GM12878 (cell line): Measurements from ENCODE around the gene EFCAB13. TPM values are rescaled to one million over a fixed set of nuclear protein-coding genes. Genes with fewer than 3 reads are reported as not detected.

Experiments
- ATAC-seq: fragments of 200-7000 bp; cut with Tn5 transposase; 3 replicates; pipeline ENCODE4 v1.9.1; 2020; ENCODE audit warnings: mild to moderate bottlenecking, moderate library complexity
- BruUV-seq: library from RNA; stranded (reverse); fragments of 400-500 nt; replicated peaks from 2 replicates; lab custom pipeline; 2021; lab: Mats Ljungman, UMichigan
- CTCF ChIA-PET: fragments of 300-600 bp; sonication (Branson Sonifier 250); formaldehyde crosslinking; extraction: SDS; loops from one replicate; lab custom pipeline; 2021; ENCODE audit warnings: inconsistent platforms; lab: Yijun Ruan, JAX
- POLR2A ChIA-PET: fragments of 350-600 bp; formaldehyde crosslinking; extraction: SDS; loops from one replicate; lab custom pipeline; 2021; ENCODE audit warnings: inconsistent platforms; lab: Charles Lee
- RAD21 ChIA-PET: fragments of 300-600 bp; sonication (Branson Sonifier 250); formaldehyde crosslinking; loops from one replicate; lab custom pipeline; 2023; ENCODE audit warnings: antibody characterized with exemption; ENCODE audit not compliant: unreplicated experiment; lab: Charles Lee
- SMC1A ChIA-PET: fragments of 300-600 bp; sonication (Branson Sonifier 250); formaldehyde crosslinking; loops from one replicate; lab custom pipeline; 2023; ENCODE audit not compliant: unreplicated experiment, uncharacterized antibody; lab: Charles Lee
- DNase-seq: peaks from one replicate; pipeline ENCODE4 v3.0.0-alpha.2; 2011; ENCODE audit warnings: low read depth, low spot score
- FAIRE-seq: peaks from 3 replicates; lab custom pipeline; 2011; peaks lifted over from hg19 to GRCh38; lab: Jason Lieb, UNC
- H2AFZ ChIP-seq: 2 replicates; pipeline ENCODE4 v1.6.0; 2011; ENCODE audit warnings: low read depth, low read length, control low read depth; ENCODE audit not compliant: control insufficient read depth
- H3K27ac ChIP-seq: 2 replicates; pipeline ENCODE4 v1.5.1; 2011; ENCODE audit warnings: control low read depth; ENCODE audit not compliant: control insufficient read depth, insufficient read depth
- H3K27me3 ChIP-seq, 2 experiments: replicated peaks in 1 of 2; 2 replicates each; pipeline versions ENCODE4 v1.6.0 to v1.6.1; 2011; ENCODE audit warnings: low read length in 1 of 2; ENCODE audit not compliant: control insufficient read depth in 2 of 2, insufficient read depth in 2 of 2
- H3K36me3 ChIP-seq, 2 experiments: 2 replicates each; pipeline ENCODE4 v1.5.1; 2011; ENCODE audit warnings: low read length in 1 of 2; ENCODE audit not compliant: control insufficient read depth in 2 of 2, insufficient read depth in 2 of 2
- H3K4me1 ChIP-seq: 2 replicates; pipeline ENCODE4 v1.6.1; 2011; ENCODE audit warnings: mild to moderate bottlenecking, low read length, moderate library complexity, mixed read lengths; ENCODE audit not compliant: control insufficient read depth, insufficient read depth
- H3K4me2 ChIP-seq: 2 replicates; pipeline ENCODE4 v1.6.0; 2011; ENCODE audit warnings: control low read depth; ENCODE audit not compliant: control insufficient read depth, insufficient read depth
- H3K4me3 ChIP-seq: fragments of 200-600 bp; sonication (generic); 2 replicates; pipeline ENCODE4 v1.5.1; 2016
- H3K79me2 ChIP-seq: 2 replicates; pipeline ENCODE4 v1.6.0; 2011; ENCODE audit warnings: low read length; ENCODE audit not compliant: control insufficient read depth, insufficient read depth
- H3K9ac ChIP-seq: 2 replicates; pipeline ENCODE4 v1.8.0; 2011; ENCODE audit warnings: low read length, control low read depth, mixed read lengths; ENCODE audit not compliant: control insufficient read depth, insufficient read depth
- H3K9me3 ChIP-seq: replicated peaks from 3 replicates; pipeline ENCODE4 v1.5.1; 2011; ENCODE audit warnings: mild to moderate bottlenecking, low read length; ENCODE audit not compliant: control insufficient read depth, insufficient read depth
- H4K20me1 ChIP-seq: 2 replicates; pipeline ENCODE4 v1.6.0; 2011; ENCODE audit not compliant: control insufficient read depth, insufficient read depth
- HDAC2 ChIP-seq: fragments of 200-600 bp; sonication (generic); IDR thresholded peaks from 2 replicates; pipeline ENCODE4 v1.6.1; 2017
- MXI1 ChIP-seq: fragments of 150-350 bp; IDR thresholded peaks from 2 replicates; pipeline ENCODE4 v1.6.1; 2011; ENCODE audit warnings: low read depth, mild to moderate bottlenecking, inconsistent platforms, low read length, improper control_type of control experiment
- POLR2AphosphoS5 ChIP-seq: IDR thresholded peaks from 2 replicates; pipeline ENCODE4 v1.6.1; 2011; ENCODE audit warnings: mild to moderate bottlenecking, low read length, inconsistent platforms
- ZNF622 ChIP-seq: fragments of 450-650 bp; IDR thresholded peaks from 2 replicates; pipeline ENCODE4 v1.6.1; 2017; ENCODE audit warnings: mild to moderate bottlenecking, inconsistent platforms
- WGBS: methylation state at CpG from one replicate; pipeline ENCODE4 v1.1.6; 2016; ENCODE audit warnings: low lambda C conversion rate; ENCODE audit not compliant: insufficient replicate concordance, insufficient coverage; ENCODE audit errors: missing lambda C conversion rate; 5-methylcytosine and 5-hydroxymethylcytosine counted together
- in situ Hi-C: fragments of 300-500 bp; cut with MboI; formaldehyde crosslinking; loops from 9 replicates; pipeline ENCODE4 v1.14.3; 2018; ENCODE audit warnings: mixed read lengths
- intact Hi-C: fragments of 100-400 bp; cut with micrococcal nuclease; formaldehyde crosslinking; loops from one replicate; pipeline ENCODE4 v1.14.2; 2022; ENCODE audit not compliant: unreplicated experiment
- polyA plus RNA-seq, 11 experiments: library from polyadenylated mRNA; depleted of rRNA in 4 of 11; unstranded in 6 of 11; stranded (reverse) in 5 of 11; fragments of >200 nt; fragmentation: Nextera tagmentation in 4 of 11; fragmentation: Illumina TruSeq in 1 of 11; extraction: Ambion mirVana in 4 of 11; extraction: Trizol in 1 of 11; gene quantifications; 1 replicate in 1 of 11; 2 replicates in 10 of 11; pipeline versions ENCODE4 v1.2.1 to v1.2.3, GENCODE V29; 2011 to 2016; ENCODE audit warnings: inconsistent platforms in 2 of 11, missing spikeins in 2 of 11, low read depth in 1 of 11
- total RNA-seq, 4 experiments: library from RNA; depleted of rRNA in 3 of 4; stranded (reverse); fragments of >200 nt in 3 of 4; fragmentation: Illumina TruSeq in 1 of 4; extraction: Trizol in 1 of 4; gene quantifications; 2 replicates each; pipeline versions ENCODE4 v1.2.1 to v1.2.3, GENCODE V29; 2013 to 2021
- TF ChIP-seq, protein P1 (sequence below): IDR thresholded peaks from 2 replicates; pipeline ENCODE4 v1.6.1; 2011; ENCODE audit warnings: low read depth, low read length, improper control_type of control experiment, borderline replicate concordance
- TF ChIP-seq, protein P2 (sequence below): fragments of 450-650 bp; formaldehyde crosslinking; IDR thresholded peaks from 2 replicates; pipeline ENCODE4 v1.4.0; 2020; ENCODE audit warnings: mild to moderate bottlenecking, moderate library complexity
- TF ChIP-seq, protein P3 (sequence below), 3 experiments: IDR thresholded peaks in 2 of 3; conservative IDR thresholded peaks in 1 of 3; 2 replicates each; pipeline ENCODE4 v1.5.1; 2011; ENCODE audit warnings: low read depth in 3 of 3, low read length in 3 of 3, mild to moderate bottlenecking in 3 of 3, control low read depth in 2 of 3, moderate library complexity in 2 of 3, inconsistent platforms in 1 of 3, mixed read lengths in 1 of 3; ENCODE audit not compliant: control insufficient read depth in 2 of 3, insufficient read depth in 1 of 3; ENCODE audit errors: extremely low read depth in 1 of 3
- TF ChIP-seq, protein P4 (sequence below): fragments of 450-650 bp; conservative IDR thresholded peaks from 2 replicates; pipeline ENCODE4 v1.6.1; 2017; ENCODE audit warnings: mild to moderate bottlenecking, moderate library complexity

Gene EFCAB13
- total and polyA plus RNA-seq, 10 of the 15 experiments (the other 5 are each of a cell fraction or from before 2014, with no cell fraction given): 0.90 to 8.7 (median 5.0) TPM

DNA sequence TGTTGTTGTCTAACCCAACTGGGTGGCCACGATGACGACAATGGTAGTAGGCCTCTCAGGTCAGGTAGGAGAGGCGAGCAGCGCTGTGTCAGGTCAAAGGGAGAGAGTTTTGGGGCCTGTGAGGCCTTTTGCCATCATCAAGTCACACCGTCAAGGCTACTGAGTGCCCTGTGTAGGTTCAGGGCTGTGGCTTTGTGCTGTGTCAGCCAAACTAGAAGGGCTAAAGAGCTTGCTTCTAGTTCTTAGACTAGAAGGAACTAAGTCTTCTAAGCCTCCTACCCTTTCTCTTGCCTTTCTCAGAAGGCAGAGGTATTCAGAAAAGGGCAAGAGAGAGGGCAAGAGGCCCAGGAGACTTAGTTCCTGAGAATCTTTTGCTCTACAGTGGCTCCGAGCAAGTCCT lies 25.0 kb upstream of the EFCAB13 start (continued):
- TF ChIP-seq, protein P1, sequence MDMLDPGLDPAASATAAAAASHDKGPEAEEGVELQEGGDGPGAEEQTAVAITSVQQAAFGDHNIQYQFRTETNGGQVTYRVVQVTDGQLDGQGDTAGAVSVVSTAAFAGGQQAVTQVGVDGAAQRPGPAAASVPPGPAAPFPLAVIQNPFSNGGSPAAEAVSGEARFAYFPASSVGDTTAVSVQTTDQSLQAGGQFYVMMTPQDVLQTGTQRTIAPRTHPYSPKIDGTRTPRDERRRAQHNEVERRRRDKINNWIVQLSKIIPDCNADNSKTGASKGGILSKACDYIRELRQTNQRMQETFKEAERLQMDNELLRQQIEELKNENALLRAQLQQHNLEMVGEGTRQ: no peak

DNA sequence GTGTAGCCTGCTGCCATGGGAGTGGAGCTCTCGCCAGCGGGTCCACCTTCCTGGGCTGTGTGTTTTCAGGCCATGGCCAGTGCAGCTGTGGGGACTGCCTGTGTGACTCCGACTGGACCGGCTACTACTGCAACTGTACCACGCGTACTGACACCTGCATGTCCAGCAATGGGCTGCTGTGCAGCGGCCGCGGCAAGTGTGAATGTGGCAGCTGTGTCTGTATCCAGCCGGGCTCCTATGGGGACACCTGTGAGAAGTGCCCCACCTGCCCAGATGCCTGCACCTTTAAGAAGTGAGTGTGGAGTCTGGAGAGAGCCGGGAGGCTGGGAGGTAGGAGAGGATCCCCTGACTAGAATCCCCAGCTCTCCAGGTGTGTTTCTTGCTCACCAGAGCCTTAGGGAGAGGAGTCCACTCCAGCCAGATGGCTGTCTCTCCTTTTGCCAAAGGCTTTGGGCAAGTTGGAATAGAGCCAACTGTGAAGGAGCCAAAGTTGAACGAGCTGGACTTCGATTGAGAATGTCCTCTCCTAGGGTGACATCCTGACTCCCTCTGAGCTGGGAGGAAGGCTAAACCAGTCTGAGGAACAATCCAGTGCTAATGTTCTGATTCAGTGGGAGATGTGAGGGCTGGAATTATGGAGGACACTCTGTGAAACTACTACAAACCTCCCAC lies 24.4 kb upstream of the EFCAB13 start:
- no peaks in the 10 kb centered on the region for H3K9me3 ChIP-seq
- ChIA-PET RAD21 (interaction anchor here (0.9 kb wide), 1 partner anchor 68 kb away, joined by 3 read pairs; no protein-coding TSS in a partner anchor), CTCF (interaction anchor here (3.8 kb wide), 1 partner anchor 69 kb away, joined by 18 read pairs; no protein-coding TSS in a partner anchor), SMC1A (interaction anchor here (1.1 to 3.7 kb wide), 5 partner anchors 9 to 99 kb away, joined by 4 to 17 read pairs (median 11); no protein-coding TSS in a partner anchor), POLR2A (no interaction called here)
- TF ChIP-seq POLR2AphosphoS5: no peak
- no peak for TF ChIP-seq MXI1
- no peak for TF ChIP-seq HDAC2
- TF ChIP-seq ZNF622: no peak
- TF ChIP-seq, protein P2, sequence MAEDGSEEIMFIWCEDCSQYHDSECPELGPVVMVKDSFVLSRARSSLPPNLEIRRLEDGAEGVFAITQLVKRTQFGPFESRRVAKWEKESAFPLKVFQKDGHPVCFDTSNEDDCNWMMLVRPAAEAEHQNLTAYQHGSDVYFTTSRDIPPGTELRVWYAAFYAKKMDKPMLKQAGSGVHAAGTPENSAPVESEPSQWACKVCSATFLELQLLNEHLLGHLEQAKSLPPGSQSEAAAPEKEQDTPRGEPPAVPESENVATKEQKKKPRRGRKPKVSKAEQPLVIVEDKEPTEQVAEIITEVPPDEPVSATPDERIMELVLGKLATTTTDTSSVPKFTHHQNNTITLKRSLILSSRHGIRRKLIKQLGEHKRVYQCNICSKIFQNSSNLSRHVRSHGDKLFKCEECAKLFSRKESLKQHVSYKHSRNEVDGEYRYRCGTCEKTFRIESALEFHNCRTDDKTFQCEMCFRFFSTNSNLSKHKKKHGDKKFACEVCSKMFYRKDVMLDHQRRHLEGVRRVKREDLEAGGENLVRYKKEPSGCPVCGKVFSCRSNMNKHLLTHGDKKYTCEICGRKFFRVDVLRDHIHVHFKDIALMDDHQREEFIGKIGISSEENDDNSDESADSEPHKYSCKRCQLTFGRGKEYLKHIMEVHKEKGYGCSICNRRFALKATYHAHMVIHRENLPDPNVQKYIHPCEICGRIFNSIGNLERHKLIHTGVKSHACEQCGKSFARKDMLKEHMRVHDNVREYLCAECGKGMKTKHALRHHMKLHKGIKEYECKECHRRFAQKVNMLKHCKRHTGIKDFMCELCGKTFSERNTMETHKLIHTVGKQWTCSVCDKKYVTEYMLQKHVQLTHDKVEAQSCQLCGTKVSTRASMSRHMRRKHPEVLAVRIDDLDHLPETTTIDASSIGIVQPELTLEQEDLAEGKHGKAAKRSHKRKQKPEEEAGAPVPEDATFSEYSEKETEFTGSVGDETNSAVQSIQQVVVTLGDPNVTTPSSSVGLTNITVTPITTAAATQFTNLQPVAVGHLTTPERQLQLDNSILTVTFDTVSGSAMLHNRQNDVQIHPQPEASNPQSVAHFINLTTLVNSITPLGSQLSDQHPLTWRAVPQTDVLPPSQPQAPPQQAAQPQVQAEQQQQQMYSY (CRISPR knock-in tag): no peak
- TF ChIP-seq, protein P3, sequence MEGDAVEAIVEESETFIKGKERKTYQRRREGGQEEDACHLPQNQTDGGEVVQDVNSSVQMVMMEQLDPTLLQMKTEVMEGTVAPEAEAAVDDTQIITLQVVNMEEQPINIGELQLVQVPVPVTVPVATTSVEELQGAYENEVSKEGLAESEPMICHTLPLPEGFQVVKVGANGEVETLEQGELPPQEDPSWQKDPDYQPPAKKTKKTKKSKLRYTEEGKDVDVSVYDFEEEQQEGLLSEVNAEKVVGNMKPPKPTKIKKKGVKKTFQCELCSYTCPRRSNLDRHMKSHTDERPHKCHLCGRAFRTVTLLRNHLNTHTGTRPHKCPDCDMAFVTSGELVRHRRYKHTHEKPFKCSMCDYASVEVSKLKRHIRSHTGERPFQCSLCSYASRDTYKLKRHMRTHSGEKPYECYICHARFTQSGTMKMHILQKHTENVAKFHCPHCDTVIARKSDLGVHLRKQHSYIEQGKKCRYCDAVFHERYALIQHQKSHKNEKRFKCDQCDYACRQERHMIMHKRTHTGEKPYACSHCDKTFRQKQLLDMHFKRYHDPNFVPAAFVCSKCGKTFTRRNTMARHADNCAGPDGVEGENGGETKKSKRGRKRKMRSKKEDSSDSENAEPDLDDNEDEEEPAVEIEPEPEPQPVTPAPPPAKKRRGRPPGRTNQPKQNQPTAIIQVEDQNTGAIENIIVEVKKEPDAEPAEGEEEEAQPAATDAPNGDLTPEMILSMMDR (IDR thresholded peaks at IDR 0.05 in 2 of 3, conservative IDR thresholded peaks at IDR 0.05 in 1 of 3; ENCODE audit: control insufficient read depth in 2 of 3, extremely low read depth in 1 of 3, insufficient read depth in 1 of 3, low read depth in 3 of 3, low read length in 3 of 3): no peak
- TF ChIP-seq, protein P4, sequence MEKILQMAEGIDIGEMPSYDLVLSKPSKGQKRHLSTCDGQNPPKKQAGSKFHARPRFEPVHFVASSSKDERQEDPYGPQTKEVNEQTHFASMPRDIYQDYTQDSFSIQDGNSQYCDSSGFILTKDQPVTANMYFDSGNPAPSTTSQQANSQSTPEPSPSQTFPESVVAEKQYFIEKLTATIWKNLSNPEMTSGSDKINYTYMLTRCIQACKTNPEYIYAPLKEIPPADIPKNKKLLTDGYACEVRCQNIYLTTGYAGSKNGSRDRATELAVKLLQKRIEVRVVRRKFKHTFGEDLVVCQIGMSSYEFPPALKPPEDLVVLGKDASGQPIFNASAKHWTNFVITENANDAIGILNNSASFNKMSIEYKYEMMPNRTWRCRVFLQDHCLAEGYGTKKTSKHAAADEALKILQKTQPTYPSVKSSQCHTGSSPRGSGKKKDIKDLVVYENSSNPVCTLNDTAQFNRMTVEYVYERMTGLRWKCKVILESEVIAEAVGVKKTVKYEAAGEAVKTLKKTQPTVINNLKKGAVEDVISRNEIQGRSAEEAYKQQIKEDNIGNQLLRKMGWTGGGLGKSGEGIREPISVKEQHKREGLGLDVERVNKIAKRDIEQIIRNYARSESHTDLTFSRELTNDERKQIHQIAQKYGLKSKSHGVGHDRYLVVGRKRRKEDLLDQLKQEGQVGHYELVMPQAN: no peak
- no peak overlapping the region for H3K9ac ChIP-seq
- DNase-seq: no peak
- WGBS: 78% methylated on average over 13 of the region's 13 CpGs
- FAIRE-seq: no peak
- H3K79me2 ChIP-seq: no peaks in the 10 kb centered on the region
- no peaks in the 10 kb centered on the region for H3K4me1 ChIP-seq
- no peak overlapping the region for H2AFZ ChIP-seq
- H3K4me2 ChIP-seq: no peak overlapping the region
- ATAC-seq: no peak
- H3K4me3 ChIP-seq: no peak overlapping the region
- intact Hi-C loops (no loop called here), in situ Hi-C loops (no loop called here)
- H4K20me1 ChIP-seq: no peaks in the 10 kb centered on the region
- no peak overlapping the region for H3K27ac ChIP-seq
- BruUV-seq: no TSS peak
- peaks cover 0 to 2% of the 10 kb centered on the region in 2 experiments; a peak in 1 of 4 replicates for H3K36me3 ChIP-seq
- no peaks in the 10 kb centered on the region for H3K27me3 ChIP-seq
